Adipose tissue (tissue), 3 donors: Measurements from ENCODE around the gene STPG4. TPM values are rescaled to one million over a fixed set of nuclear protein-coding genes. Genes with fewer than 3 reads are reported as not detected.

Experiments
- polyA plus RNA-seq, 3 donors: library from polyadenylated mRNA; stranded (reverse); fragments of 200-250 nt; gene quantifications; one replicate each; pipeline ENCODE4 v1.2.3, GENCODE V29; 2013
- donor health status: healthy with polysubstance abuse.
- donor health status: Bipolar disorder and iron deficiency.
- donor health status: healthy.

STPG4 gene
- polyA plus RNA-seq, 3 donors = 0.06 TPM; not detected in 2

Other genes with a start within 250 kb of the STPG4 start
- 10 to 100 TPM; 37.6 to 78.8 (median 40.0) TPM for gene MCFD2, start 239.5 kb downstream of the STPG4 start, polyA plus RNA-seq
- 10 to 100 TPM; 13.3 to 22.6 (median 15.5) TPM for gene TTC7A, start 214.1 kb downstream of the STPG4 start, polyA plus RNA-seq
- gene CALM2, start 21.2 kb upstream of the STPG4 start, polyA plus RNA-seq = 100 to 1,000 TPM; 136 to 605 (median 443) TPM
- 10 to 100 TPM in 1 of 3 donors, 1 to 10 TPM in 2; 1.7 to 100.0 (median 7.5) TPM for gene EPCAM, start 214.0 kb upstream of the STPG4 start, polyA plus RNA-seq
- gene MSH2, start 247.8 kb upstream of the STPG4 start, polyA plus RNA-seq = 1 to 10 TPM; 4.4 to 8.7 (median 6.5) TPM